Stimulated activated memory B cell treated with anti-CD40 and anti-IgM and Interleukin-4, amounts not matched to agents 10 μg/mL and 1 μg/mL and 100 μg/mL, for 72 hours (primary cell): Measurements from ENCODE around the gene RRM2.

Experiments
- ATAC-seq: fragments of 150-1000 bp; cut with Tn5 transposase; 2 replicates; pipeline ENCODE4 v1.10.0; 2021
- H3K27ac Mint-ChIP-seq: one replicate; pipeline ENCODE4 v1.8.0; 2022; ENCODE audit warnings: mild to moderate bottlenecking, mixed read lengths
- H3K27me3 Mint-ChIP-seq: one replicate; pipeline ENCODE4 v1.8.0; 2022; ENCODE audit warnings: mixed read lengths
- H3K36me3 Mint-ChIP-seq: one replicate; pipeline ENCODE4 v1.8.0; 2022; ENCODE audit warnings: mixed read lengths
- H3K4me1 Mint-ChIP-seq: one replicate; pipeline ENCODE4 v1.8.0; 2022; ENCODE audit warnings: mixed read lengths
- H3K4me3 Mint-ChIP-seq: one replicate; pipeline ENCODE4 v1.8.0; 2022; ENCODE audit warnings: mild to moderate bottlenecking, moderate library complexity, mixed read lengths
- H3K9me3 Mint-ChIP-seq: one replicate; pipeline ENCODE4 v1.8.0; 2022; ENCODE audit warnings: mixed read lengths

RRM2 gene

DNA sequence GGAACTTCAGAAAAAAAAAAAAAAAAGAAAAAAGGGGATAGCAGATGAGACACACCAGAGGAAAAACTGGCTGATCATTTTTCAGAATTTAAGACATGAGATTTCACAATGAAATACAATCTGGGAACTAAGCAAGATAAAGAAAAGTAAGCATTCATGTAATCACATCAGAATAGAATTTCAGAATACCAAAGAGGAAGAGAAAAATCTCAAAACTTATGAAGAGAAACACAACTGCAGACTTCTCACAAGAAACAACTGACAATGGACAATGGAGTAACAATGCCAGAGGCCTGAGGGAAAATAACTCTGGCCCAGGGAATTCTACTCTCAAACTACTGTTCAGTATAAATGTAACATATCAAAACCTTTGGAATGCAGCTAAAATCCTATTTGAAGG is 13.2 kb upstream of the RRM2 start:
- Mint-ChIP-seq H3K9me3 (peaks cover 7% of the 10 kb centered on the region), H3K27me3 (peaks cover 8% of the 10 kb centered on the region), H3K4me1 (no peaks in the 10 kb centered on the region), H3K4me3 (no peak overlapping the region), H3K27ac (no peak overlapping the region), H3K36me3 (peaks cover 14% of the 10 kb centered on the region)
- no peak for ATAC-seq

DNA sequence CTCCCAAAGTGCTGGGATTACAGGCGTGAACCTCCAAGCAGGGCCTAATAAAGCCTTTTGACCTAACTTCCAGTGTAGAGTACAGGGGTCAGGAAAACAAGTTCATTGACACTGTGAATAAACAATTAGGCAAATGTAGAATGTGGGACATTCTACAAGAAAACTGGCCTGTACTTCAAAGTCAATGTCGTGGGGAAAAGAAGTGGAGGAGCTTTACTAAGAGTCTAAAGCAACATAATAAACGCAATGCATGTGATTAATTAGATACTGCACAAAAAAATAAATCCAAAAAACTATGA is 3.6 kb upstream of the RRM2 start:
- Mint-ChIP-seq H3K36me3 (no peaks in the 10 kb centered on the region), H3K4me3 (no peak overlapping the region), H3K9me3 (no peaks in the 10 kb centered on the region), H3K27me3 (peaks cover 16% of the 10 kb centered on the region), H3K4me1 (peaks cover 26% of the 10 kb centered on the region), H3K27ac (no peak overlapping the region)
- ATAC-seq, result no peak

DNA sequence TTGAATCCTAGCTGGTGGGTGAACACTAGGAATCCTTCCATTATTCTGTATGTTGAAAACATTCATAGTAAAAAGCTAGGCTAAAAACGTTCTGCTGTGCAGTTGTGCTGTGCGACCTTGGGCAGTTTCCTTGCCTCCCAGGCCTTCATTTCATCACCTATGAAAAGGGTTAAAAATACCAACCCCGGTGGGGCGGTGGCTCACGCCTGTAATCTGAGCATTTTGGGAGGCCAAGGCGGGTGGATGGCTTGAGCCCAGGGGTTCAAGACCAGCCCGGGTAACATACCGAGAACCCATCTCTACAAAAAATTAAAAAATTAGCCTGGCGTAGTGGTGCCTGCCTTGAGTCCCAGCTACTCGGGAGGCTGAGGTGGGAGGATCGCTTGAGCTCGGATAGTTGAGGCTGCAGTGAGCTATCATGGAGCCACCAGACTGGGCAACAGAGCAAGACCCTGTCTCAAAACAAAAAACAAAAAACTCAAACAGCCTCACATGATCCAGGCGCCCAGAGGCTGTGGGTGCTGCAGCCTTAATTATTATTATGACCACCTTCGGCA is 2.9 kb upstream of the RRM2 start:
- Mint-ChIP-seq H3K4me1 (peaks cover 27% of the 10 kb centered on the region), H3K27me3 (peaks cover 23% of the 10 kb centered on the region), H3K27ac (peak overlapping the region; percentile 80), H3K4me3 (peak overlapping the region; percentile 96), H3K9me3 (no peaks in the 10 kb centered on the region), H3K36me3 (no peaks in the 10 kb centered on the region)
- no peak for ATAC-seq

DNA sequence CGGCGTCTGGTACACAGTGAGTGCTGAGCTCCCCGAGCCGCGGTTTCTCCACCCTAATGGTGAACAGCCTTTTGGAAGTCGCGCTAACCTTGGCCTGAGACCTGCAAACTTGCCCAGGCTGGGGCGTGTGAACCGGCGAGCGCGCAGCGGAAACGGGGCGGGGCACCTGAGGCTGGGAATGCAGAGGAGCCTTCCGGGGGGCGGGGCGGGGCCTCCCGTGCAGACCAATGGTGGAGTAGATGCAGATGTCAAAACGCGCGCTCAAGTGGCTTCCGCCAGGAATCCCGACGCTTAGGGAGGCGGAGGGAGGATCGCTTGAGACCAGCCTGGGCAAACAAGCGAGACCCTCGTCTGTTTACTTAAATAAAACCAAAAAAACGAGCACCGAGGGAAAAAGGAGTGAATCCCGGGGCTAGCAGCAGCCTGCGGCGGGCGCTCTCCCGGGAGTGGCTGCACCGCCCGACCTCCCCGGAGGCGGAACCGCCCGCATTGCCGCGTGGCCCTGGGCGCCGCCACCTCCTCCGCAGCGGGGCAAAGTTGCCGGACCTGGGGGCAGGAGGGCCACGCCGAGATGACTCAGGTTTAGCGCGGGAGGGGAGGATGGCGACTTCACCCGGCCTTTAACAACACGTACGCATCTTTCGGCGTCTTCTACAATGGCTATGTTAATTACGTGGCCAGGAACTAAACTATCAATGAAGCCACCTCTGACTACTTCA is 2.2 kb upstream of the RRM2 start:
- ATAC-seq, result peak; percentile 92
- no peaks in the 10 kb centered on the region for H3K9me3 Mint-ChIP-seq

DNA sequence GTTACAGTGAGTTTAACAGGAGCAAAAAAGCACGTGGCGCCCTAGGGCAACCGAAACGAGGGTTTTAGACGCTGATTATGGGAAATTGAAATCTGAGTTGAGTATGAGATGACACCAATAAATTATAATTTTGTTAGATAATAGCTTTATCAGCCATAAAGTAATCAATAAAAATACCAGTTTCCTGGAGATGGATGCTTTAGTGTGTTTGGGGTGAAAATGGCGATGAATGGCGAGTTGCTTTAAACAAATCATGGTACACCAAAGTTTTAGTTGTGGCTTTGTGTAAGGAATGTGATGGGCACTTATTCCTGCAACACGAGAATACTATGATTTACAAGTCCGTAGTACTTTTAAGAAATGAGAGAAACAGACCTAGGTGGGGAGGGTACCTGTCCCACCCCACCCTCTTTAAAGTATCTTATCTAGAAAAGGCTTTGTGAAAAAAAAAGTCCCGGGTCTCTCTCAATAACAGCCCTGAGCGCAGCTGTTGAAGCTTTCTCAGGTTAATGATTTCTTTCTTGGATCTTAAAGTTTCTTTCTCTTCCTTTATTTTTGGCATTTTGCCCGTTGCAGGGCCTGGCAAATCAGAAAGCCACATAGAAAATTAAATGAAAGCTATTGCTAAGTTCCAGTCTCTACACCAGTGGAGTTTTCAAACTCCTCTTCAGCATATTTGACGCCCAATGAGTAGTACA is 1.5 kb upstream of the RRM2 start:
- Mint-ChIP-seq H3K4me3 (peak overlapping the region; percentile 96), H3K4me1 (peaks cover 27% of the 10 kb centered on the region), H3K27me3 (peaks cover 29% of the 10 kb centered on the region), H3K9me3 (no peaks in the 10 kb centered on the region), H3K36me3 (no peaks in the 10 kb centered on the region), H3K27ac (peak overlapping the region; percentile 80)
- no peak for ATAC-seq

More for the DNA sequence above, 2.2 kb upstream of the RRM2 start:
- Mint-ChIP-seq H3K4me3 (peak overlapping the region; percentile 96), H3K4me1 (peaks cover 27% of the 10 kb centered on the region), H3K36me3 (no peaks in the 10 kb centered on the region), H3K27me3 (peaks cover 29% of the 10 kb centered on the region), H3K27ac (peak overlapping the region; percentile 80)

DNA sequence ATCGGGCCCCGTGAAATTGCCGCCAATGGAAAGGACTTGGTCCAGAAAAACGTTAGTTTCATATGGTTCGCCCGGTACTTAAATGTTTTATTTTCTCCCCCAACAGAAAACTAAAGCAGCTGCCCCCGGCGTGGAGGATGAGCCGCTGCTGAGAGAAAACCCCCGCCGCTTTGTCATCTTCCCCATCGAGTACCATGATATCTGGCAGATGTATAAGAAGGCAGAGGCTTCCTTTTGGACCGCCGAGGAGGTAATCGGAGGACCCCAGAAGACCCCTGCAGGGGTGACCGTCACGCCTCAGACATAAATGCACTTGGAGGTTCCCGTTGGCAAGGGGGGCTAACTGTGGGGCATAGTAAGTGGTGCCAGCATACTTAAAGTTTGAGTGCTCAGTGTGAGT is 742 bp downstream of the RRM2 start:
- H3K27me3 Mint-ChIP-seq, result peaks cover 29% of the 10 kb centered on the region
- no peaks in the 10 kb centered on the region for H3K36me3 Mint-ChIP-seq
- ATAC-seq, result no peak
- no peaks in the 10 kb centered on the region for H3K9me3 Mint-ChIP-seq
- peak overlapping the region; percentile 54 for H3K27ac Mint-ChIP-seq
- H3K4me1 Mint-ChIP-seq, result peaks cover 27% of the 10 kb centered on the region
- peak overlapping the region; percentile 78 for H3K4me3 Mint-ChIP-seq

DNA sequence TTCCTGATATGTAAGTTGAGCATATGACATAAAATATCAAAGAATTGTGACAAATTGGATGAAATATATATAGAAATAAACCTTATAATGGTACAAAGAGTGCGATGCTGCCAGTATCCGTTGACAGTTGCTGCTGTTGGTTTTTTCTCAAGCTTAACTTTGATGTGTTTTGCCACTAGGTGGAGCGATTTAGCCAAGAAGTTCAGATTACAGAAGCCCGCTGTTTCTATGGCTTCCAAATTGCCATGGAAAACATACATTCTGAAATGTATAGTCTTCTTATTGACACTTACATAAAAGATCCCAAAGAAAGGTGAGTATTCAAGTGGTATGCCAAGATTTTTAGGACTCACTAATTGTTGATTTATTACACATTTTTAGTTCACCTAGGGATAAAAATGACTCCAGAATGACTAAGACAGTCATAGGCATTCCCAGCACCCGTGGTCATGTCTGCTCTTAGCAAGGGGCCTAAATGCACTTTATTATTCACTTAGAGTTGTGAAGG is 2.1 kb downstream of the RRM2 start:
- Mint-ChIP-seq H3K36me3 (peaks cover 7% of the 10 kb centered on the region), H3K4me3 (peak overlapping the region; percentile 78), H3K27me3 (peaks cover 29% of the 10 kb centered on the region), H3K4me1 (peaks cover 27% of the 10 kb centered on the region), H3K9me3 (no peaks in the 10 kb centered on the region), H3K27ac (no peak overlapping the region)
- no peak for ATAC-seq

DNA sequence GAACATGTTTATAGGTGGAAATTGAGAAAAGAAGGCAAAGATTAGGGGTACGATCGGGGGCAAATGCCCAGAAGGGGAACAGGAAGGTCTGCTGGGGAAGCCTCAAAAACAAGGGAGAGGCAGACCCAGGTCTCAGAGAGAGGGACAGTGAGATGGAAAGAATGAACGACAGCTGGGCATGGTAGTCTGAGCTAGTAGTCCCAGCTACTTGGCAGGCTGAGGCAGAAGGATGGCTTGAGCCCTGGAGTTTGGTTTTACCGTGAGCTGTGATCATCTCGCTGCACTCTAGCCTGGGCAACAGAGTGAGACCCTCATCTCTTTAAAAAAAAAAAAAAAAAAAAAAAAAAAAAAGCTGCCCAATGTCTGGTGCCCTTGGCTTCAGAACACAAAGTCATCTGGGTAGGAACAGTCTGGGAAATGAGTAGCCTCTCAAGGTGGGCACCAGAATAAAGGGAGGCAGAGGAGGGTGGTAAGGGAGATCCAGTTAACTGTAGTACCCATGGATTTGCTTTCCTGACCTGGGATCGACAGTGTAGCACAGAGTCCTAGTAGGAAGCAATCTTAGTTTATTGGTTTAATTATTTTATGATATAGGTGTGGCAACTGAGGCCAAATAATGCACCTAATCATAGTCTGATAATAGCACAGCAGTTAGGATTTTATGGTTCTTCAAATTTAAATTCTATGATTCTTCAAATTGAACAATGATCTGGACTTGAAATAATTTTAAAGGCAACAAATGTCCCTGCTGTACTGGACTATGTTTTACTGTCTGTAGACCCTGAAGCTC is 3.5 kb downstream of the RRM2 start:
- peaks cover 23% of the 10 kb centered on the region for H3K4me1 Mint-ChIP-seq
- H3K27me3 Mint-ChIP-seq, result peaks cover 29% of the 10 kb centered on the region
- H3K4me3 Mint-ChIP-seq, result no peak overlapping the region
- H3K27ac Mint-ChIP-seq, result no peak overlapping the region
- H3K9me3 Mint-ChIP-seq, result no peaks in the 10 kb centered on the region
- peaks cover 7% of the 10 kb centered on the region for H3K36me3 Mint-ChIP-seq
- no peak for ATAC-seq

DNA sequence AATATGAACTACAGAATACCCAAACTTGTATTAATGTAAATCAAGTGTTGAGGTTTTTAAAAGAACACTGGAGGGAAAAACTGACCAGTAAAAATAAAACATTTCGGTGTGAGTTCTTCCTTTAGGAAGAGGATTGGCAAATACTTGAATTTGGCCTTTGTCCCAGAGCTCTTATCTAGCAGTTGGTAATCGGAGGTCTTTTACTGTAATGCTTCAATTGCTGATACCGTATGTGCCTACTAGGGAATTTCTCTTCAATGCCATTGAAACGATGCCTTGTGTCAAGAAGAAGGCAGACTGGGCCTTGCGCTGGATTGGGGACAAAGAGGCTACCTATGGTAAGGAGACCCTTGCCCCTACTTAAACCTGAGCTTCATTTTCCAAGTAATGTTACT is 4.1 kb downstream of the RRM2 start:
- no peak overlapping the region for H3K4me3 Mint-ChIP-seq
- H3K27me3 Mint-ChIP-seq, result peaks cover 29% of the 10 kb centered on the region
- H3K27ac Mint-ChIP-seq, result no peak overlapping the region
- H3K4me1 Mint-ChIP-seq, result peaks cover 17% of the 10 kb centered on the region
- no peak for ATAC-seq
- peaks cover 7% of the 10 kb centered on the region for H3K36me3 Mint-ChIP-seq
- H3K9me3 Mint-ChIP-seq, result no peaks in the 10 kb centered on the region

DNA sequence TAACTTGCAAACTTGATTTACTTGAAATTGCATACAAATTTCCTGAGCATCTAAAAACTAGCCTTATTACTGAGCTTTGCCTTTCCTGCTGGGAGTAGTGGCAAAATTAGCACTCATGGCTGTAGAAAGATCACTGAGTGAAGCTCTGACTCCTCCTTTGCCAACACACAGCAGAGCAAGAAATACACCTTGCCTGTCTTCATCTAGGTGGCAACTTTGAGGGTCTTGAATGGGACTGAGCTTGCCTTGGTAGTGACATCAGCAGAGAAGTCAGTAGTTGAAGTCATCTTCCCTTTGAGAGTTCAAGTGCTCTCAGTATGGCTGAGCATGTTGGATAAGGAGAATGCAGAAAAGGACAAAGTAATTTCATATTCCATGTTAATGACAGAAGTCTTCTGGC is 5.9 kb downstream of the RRM2 start:
- H3K27ac Mint-ChIP-seq, result no peak overlapping the region
- peaks cover 19% of the 10 kb centered on the region for H3K27me3 Mint-ChIP-seq
- H3K9me3 Mint-ChIP-seq, result no peaks in the 10 kb centered on the region
- ATAC-seq, result no peak
- no peak overlapping the region for H3K4me3 Mint-ChIP-seq
- H3K36me3 Mint-ChIP-seq, result peaks cover 7% of the 10 kb centered on the region
- peaks cover 6% of the 10 kb centered on the region for H3K4me1 Mint-ChIP-seq

DNA sequence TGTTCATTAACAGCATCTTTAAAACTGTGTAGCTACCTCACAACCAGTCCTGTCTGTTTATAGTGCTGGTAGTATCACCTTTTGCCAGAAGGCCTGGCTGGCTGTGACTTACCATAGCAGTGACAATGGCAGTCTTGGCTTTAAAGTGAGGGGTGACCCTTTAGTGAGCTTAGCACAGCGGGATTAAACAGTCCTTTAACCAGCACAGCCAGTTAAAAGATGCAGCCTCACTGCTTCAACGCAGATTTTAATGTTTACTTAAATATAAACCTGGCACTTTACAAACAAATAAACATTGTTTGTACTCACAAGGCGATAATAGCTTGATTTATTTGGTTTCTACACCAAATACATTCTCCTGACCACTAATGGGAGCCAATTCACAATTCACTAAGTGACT is 7.0 kb downstream of the RRM2 start:
- ATAC-seq, result no peak
- Mint-ChIP-seq H3K27me3 (peaks cover 8% of the 10 kb centered on the region), H3K9me3 (no peaks in the 10 kb centered on the region), H3K4me1 (no peaks in the 10 kb centered on the region), H3K4me3 (no peak overlapping the region), H3K27ac (no peak overlapping the region), H3K36me3 (peaks cover 7% of the 10 kb centered on the region)

DNA sequence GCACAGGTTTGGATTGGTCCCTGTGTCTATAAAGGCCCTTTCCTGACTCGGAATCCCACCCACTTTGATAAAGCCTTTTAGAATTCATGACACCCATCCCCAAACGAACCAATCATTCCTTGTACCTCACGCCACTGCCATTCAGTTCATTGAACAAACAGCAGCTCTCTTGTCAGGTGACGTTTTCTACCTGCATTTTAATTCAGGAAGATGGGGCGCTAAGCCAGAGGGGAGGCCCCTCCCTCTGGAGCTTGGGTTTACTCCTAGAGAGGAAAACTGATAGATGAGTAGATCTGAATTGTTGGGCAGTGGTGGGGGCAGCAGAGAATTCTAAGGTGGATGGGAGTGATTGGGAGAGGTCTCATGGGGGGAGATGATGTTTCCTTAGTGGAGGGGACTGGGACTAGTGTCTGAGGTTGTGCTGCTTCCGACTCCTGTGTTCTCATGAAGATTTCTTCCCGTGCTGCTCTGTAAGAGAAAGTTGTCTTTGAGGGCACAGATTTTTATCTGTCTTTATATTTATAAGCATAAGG is 9.6 kb downstream of the RRM2 start:
- Mint-ChIP-seq H3K27me3 (no peaks in the 10 kb centered on the region), H3K27ac (no peak overlapping the region), H3K9me3 (no peaks in the 10 kb centered on the region), H3K4me3 (no peak overlapping the region), H3K36me3 (peaks cover 7% of the 10 kb centered on the region), H3K4me1 (no peaks in the 10 kb centered on the region)
- no peak for ATAC-seq

DNA sequence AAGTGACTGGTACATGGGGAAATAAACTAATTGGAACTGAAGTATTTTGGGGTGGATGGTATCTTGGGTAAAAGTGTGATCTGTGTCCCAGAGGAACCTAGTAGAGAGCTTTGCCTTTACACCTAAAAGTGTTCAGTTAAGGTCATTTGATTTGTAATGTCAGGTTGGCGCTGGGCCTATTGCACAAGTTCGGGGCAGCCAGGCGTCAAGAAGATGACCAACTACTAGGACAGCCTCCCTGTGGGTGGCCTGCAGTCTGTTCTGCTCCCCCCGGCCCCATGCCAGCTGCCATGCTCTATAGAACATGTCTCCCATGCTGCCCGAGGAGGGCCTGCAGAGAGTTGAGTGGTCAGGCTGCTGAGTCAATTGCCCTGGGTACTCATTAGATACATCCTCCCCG is 10.1 kb downstream of the RRM2 start:
- Mint-ChIP-seq H3K4me1 (no peaks in the 10 kb centered on the region), H3K9me3 (no peaks in the 10 kb centered on the region), H3K27ac (no peak overlapping the region), H3K36me3 (peaks cover 7% of the 10 kb centered on the region), H3K27me3 (no peaks in the 10 kb centered on the region), H3K4me3 (no peak overlapping the region)
- ATAC-seq, result no peak

DNA sequence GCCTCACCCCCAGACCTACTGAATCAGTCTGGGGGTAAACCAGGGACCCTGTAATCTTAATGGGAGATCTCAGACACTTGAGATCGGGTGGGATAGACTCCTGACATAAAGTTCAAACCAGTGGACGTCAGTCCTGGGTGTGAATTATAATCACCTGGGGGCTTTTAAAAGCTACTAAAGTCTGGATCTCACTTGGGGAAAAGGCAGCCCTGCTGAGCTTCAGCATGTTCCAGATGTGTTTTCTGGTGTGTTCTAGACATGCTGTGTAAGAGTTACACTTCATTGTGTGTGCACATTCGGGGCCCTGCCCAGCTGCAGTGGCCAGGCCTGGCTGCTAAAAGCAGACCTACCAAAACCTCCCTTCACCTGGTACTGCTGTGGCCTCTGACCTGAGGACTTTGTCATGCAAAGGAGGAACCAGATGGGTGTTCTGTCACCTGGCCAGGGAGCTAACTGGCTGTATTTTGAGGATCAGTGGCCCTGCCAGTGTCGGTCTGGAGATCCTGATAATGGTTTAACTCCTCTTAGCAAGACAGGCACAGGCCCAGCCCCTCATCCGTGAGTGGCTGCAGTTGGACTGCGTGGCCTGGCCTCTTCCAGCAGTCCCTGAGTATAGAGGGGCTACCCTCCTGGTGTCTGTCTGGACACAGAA is 10.6 kb downstream of the RRM2 start:
- peaks cover 7% of the 10 kb centered on the region for H3K36me3 Mint-ChIP-seq
- H3K27me3 Mint-ChIP-seq, result no peaks in the 10 kb centered on the region
- H3K4me3 Mint-ChIP-seq, result no peak overlapping the region
- no peak for ATAC-seq
- H3K9me3 Mint-ChIP-seq, result no peaks in the 10 kb centered on the region
- no peak overlapping the region for H3K27ac Mint-ChIP-seq
- H3K4me1 Mint-ChIP-seq, result no peaks in the 10 kb centered on the region
